Lower lobe of right lung (tissue), 2 donors: ENCODE measurements around the gene EPHA3. TPM values are rescaled to one million over a fixed set of nuclear protein-coding genes. Genes with fewer than 3 reads are reported as not detected.

Source experiments
- ATAC-seq, 2 donors: fragments of 200-7000 bp; cut with Tn5 transposase; one replicate each; pipeline ENCODE4 v1.9.1; 2020 to 2022; ENCODE audit warnings: mild to moderate bottlenecking in 2 of 2, moderate library complexity in 2 of 2
- DNase-seq: peaks from one replicate; pipeline ENCODE4 v3.0.0-alpha.2; 2020
- H3K27ac ChIP-seq: fragments of 200-600 bp; one replicate; pipeline ENCODE4 v1.8.0; 2022
- H3K27me3 ChIP-seq: fragments of 200-600 bp; one replicate; pipeline ENCODE4 v1.8.0; 2022; ENCODE audit warnings: low read depth
- H3K36me3 ChIP-seq: fragments of 200-600 bp; one replicate; pipeline ENCODE4 v1.8.0; 2022; ENCODE audit warnings: mild to moderate bottlenecking
- H3K4me1 ChIP-seq: fragments of 200-600 bp; one replicate; pipeline ENCODE4 v1.8.0; 2022
- H3K4me3 ChIP-seq: fragments of 200-600 bp; one replicate; pipeline ENCODE4 v1.8.0; 2022; ENCODE audit warnings: mild to moderate bottlenecking
- H3K9me3 ChIP-seq: fragments of 200-600 bp; one replicate; pipeline ENCODE4 v1.8.0; 2022
- intact Hi-C: fragments of 100-400 bp; cut with DNase I; formaldehyde crosslinking; loops from one replicate; pipeline ENCODE4 v1.11.0; 2022
- total RNA-seq: library from RNA; stranded (reverse); fragmentation: NEBNext Ultra II Directional; extraction: Animal tissue kit (Norgen Biotek cat#: 25700); gene quantifications from one replicate; pipeline ENCODE4 v1.2.1, GENCODE V29; 2021
- TF ChIP-seq, protein P1 (sequence below): fragments of 200-600 bp; IDR thresholded peaks from one replicate; pipeline ENCODE4 v1.8.0; 2022; ENCODE audit warnings: antibody characterized with exemption, mild to moderate bottlenecking
- donor health status: DM: no; HTN: yes; CAD: no; lungs with severe emphysema.

EPHA3 gene
- total RNA-seq, 1 donor from 2014 or later: 1.4 TPM

DNA sequence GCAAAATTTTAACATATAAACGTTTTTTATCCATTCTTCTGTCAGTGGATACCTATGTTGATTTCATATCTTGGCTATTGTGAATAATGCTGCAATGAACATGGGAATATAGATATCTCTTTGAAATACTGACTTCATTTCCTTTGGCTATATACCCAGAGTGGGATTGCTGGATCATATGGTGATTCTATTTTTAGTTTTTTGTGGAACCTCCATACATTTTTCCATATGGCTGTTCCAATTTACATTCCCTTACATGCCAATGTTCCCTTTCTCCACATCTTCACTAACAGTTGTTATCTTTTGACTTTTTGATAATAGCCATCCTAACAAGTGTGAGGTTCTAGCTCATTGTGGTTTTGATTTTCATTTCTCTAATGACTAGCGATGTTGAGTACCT is 344.6 kb downstream of the EPHA3 start:
- ATAC-seq: no peak
- Histone ChIP-seq H3K27me3 (no peaks in the 10 kb centered on the region), H3K9me3 (no peaks in the 10 kb centered on the region), H3K36me3 (no peaks in the 10 kb centered on the region), H3K4me3 (no peak overlapping the region), H3K4me1 (no peaks in the 10 kb centered on the region), H3K27ac (no peak overlapping the region)
- intact Hi-C loops: no loop called here
- no peak for DNase-seq
- TF ChIP-seq, protein P1, sequence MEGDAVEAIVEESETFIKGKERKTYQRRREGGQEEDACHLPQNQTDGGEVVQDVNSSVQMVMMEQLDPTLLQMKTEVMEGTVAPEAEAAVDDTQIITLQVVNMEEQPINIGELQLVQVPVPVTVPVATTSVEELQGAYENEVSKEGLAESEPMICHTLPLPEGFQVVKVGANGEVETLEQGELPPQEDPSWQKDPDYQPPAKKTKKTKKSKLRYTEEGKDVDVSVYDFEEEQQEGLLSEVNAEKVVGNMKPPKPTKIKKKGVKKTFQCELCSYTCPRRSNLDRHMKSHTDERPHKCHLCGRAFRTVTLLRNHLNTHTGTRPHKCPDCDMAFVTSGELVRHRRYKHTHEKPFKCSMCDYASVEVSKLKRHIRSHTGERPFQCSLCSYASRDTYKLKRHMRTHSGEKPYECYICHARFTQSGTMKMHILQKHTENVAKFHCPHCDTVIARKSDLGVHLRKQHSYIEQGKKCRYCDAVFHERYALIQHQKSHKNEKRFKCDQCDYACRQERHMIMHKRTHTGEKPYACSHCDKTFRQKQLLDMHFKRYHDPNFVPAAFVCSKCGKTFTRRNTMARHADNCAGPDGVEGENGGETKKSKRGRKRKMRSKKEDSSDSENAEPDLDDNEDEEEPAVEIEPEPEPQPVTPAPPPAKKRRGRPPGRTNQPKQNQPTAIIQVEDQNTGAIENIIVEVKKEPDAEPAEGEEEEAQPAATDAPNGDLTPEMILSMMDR: no peak

GRCh38 chr3:89455240-89455639 is 347.8 kb downstream of the EPHA3 start:
- peak in 1 of 2 donors; percentile 32 for ATAC-seq
- no peak for DNase-seq
- no peaks in the 10 kb centered on the region for H3K4me1 ChIP-seq
- H3K4me3 ChIP-seq: no peak overlapping the region
- TF ChIP-seq, protein P1: no peak
- no peak overlapping the region for H3K27ac ChIP-seq
- no peaks in the 10 kb centered on the region for H3K9me3 ChIP-seq
- intact Hi-C loops: no loop called here
- H3K27me3 ChIP-seq: no peaks in the 10 kb centered on the region
- H3K36me3 ChIP-seq: no peaks in the 10 kb centered on the region

- TF ChIP-seq, protein P1: no peak
- no peaks in the 10 kb centered on the region for H3K27me3 ChIP-seq
- H3K27ac ChIP-seq: no peak overlapping the region
- ATAC-seq (no peak), DNase-seq (no peak)
- H3K4me1 ChIP-seq: no peaks in the 10 kb centered on the region
- intact Hi-C loops: no loop called here
- no peaks in the 10 kb centered on the region for H3K36me3 ChIP-seq
- no peaks in the 10 kb centered on the region for H3K9me3 ChIP-seq
- H3K4me3 ChIP-seq: no peak overlapping the region
Measured at GRCh38 chr3:89467898-89468363, 360.5 kb downstream of the EPHA3 start.

GRCh38 chr3:89472101-89472500 is 364.7 kb downstream of the EPHA3 start:
- Histone ChIP-seq H3K9me3 (no peaks in the 10 kb centered on the region), H3K36me3 (no peaks in the 10 kb centered on the region), H3K27me3 (no peaks in the 10 kb centered on the region), H3K27ac (no peak overlapping the region), H3K4me3 (no peak overlapping the region), H3K4me1 (no peaks in the 10 kb centered on the region)
- DNase-seq (no peak), ATAC-seq (no peak)
- intact Hi-C loops: no loop called here
- TF ChIP-seq, protein P1: no peak

DNA sequence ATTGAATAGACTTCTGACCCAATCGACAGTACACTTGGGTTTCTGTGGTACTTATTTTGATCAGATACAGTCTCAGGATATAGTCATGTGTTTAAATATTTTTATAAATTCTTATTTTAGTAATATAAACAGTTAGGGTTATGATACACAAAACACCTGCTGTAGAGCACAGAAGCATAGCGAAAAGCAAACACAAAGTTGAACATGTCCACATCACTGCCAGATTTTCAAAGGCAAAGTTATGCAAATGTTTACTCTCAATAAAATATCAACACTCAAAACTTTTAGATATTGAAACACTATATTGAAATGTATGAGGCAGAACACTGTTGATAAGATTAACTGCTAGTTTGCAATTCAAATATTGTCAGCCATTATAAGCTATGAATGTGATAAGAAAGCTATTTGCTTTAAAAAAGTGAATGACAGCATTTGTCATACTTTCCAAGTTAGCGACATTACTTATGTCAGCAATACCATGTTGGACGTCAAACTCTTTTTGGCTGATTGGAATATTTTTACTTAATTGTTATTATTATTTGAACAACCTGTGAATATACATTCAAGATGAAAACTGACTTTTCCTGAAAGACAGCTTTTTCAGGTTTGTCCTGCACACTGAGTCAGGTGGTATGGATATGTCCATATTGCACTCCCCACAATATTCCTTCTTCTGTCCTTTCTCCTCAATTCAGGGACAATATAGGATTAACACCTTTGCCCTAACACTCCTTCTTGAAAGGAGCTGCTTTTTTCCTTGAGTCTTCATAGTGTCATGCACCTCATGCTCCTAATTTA is 367.1 kb downstream of the EPHA3 start:
- Histone ChIP-seq H3K36me3 (no peaks in the 10 kb centered on the region), H3K27me3 (no peaks in the 10 kb centered on the region), H3K4me3 (no peak overlapping the region), H3K27ac (no peak overlapping the region), H3K4me1 (no peaks in the 10 kb centered on the region), H3K9me3 (no peaks in the 10 kb centered on the region)
- no peak for DNase-seq
- TF ChIP-seq, protein P1: no peak
- intact Hi-C loops: no loop called here
- no peak for ATAC-seq
